Stimulated activated CD8-positive, alpha-beta memory T cell treated with anti-CD3 and anti-CD28 coated beads, Interleukin-7, amount 100 ng/mL, for 24 hours (primary cell): ENCODE results near the gene MNAT1.
"Not testable (repeated sequence)": the region's sequence is repeated elsewhere in the genome, so short reads cannot be mapped to it uniquely, and the experiment has no call there.

ENCODE experiments used
- DNase-seq: peaks from one replicate; pipeline ENCODE4 v3.0.0-alpha.2; 2020; ENCODE audit warnings: low read depth

The MNAT1 gene

DNA sequence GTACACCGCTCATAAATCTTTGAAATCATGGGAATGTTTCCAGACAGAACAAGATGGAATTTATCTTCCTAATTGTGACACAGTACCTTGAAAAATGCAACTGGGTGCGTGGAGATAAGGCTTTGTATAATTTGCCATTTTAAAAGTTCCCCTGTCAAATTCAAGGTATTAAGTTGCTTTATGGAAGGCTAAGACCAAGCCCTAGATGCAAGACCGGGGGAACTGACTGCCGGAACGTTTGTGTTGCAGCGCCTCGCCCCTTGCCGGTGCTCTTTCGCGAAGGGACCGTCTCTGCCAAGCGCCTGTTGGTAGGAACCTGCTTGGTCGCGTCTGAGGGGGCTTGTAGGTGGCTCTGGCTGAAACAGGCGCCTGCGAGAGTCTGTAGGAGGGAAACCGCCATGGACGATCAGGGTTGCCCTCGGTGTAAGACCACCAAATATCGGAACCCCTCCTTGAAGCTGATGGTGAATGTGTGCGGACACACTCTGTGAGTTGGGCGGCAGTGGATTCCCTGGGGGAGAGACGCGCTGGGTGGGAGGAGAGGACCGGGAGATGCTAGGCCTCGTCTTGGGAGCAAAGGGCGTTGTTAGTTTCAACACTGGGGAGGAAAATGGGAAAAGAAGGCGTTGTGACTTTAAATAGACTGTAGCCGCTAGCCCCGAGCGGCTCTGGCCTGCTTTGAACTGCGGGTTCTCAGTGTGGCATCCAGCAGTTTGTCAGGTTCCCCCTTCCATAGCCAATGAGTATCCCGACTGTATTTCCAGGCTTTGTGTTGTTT is at the start of gene MNAT1:
Gene MNAT1 (plus strand): TSS at position 297 of the 778 bp plus-strand sequence. CDS start 102 bp downstream, at position 399.
- peak; percentile 61 for DNase-seq

DNA sequence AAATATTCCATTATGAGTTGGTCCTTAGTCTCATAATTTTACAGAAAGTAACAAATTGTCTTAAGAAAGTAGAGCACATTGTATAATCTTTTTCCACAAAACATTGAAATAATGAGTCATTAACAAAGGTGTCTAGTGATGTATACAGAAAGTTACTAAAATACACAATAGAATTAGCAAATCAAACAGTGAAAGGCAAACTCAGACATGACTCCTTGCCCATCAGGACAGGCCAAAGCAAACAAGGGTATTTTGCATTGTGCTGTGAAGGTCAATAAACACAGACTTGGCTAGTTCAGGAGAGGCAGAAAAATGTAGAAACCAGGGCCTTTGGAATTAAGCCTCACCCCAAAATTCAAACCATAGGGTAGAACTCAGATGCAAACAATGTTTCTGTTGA is 47.7 kb upstream of the MNAT1 start:
- no peak for DNase-seq

DNA sequence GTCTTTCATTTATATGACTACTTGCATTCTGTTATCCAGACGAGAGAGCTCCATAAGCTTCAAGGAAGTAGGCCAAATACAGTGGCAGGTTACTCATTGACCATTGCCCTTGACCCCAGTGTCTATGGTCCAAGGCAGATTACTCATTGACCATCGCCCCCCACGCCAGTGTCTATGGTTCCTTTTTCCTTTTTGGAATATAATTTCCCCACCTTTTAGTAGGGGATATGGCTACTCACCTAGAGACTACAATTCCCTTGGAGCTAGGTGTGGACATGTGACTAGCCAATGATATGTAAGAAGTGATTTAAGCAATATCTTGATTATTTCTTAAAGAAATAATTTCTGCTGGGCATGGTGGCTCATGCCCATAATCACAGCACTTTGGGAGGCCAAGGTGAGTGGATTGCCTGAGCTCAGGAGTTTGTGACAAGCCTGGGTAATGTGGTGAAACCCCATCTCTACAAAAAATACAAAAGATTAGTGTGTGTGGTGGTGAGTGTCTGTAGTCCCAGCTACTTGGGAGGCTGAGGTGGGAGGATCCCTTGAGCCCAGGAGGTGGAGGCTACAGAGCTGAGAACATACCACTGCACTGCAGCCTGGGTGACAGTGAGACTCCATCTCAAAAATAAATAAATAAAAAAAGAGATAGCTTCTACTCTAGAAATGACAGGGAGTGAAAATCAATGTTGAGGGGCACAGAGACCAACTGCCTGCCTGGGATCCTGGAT is 43.0 kb upstream of the MNAT1 start:
- no peak for DNase-seq

DNA sequence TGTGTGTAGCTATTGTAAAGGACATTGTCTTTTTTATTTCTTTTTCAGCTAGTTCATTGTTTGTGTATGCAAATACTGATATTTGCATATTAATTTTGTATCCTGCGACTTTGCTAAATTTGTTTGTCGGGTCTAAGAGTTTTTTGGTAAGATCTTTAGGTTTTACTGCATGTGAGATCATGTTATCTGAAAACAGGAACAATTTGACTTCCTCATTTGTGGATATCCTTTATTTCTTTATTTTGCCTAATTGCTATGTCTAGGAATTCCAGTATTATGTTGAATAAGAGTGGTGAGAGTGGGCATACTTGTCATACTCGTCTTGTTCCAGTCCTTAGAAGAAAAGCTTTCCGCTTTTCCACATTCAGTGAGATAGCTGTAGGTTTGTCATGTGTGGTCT is 39.2 kb upstream of the MNAT1 start:
- no peak for DNase-seq

DNA sequence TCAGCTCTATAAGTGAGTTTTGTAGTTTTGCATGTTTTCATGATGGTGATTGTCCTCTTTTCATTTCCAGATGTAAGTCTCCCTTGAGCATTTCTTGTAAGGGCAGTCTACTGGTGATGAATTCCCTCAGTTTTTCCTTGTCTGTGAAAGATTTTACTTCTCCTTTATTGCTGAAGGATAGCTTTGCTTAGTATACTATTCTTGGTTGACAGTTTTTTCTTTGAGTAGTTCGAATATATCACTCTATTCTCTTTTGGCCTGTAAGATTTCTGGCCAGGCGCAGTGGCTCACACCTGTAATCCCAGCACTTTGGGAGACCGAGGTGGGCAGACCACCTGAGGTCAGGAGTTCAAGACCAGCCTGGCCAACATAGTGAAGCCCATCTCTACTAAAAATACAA is 34.0 kb upstream of the MNAT1 start:
- DNase-seq, result no peak

DNA sequence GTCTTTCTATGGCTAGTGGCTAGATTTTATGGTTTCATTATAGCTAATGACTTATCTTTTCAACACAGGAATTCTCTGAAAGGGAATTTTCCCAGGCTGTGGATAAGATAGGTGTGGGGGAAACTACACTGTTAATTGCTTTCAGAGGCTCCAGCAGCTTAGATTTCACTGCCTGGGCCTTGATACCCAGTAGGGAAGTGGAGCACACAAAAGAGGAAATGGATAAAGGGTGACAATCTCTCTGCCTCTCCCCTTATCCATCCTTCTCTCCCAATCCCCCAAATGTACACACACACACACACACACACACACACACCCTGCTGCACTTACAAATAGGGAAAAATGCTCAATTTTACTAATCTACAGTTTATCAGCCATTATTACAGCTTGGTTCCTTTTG is 29.5 kb upstream of the MNAT1 start:
- DNase-seq, result no peak

DNA sequence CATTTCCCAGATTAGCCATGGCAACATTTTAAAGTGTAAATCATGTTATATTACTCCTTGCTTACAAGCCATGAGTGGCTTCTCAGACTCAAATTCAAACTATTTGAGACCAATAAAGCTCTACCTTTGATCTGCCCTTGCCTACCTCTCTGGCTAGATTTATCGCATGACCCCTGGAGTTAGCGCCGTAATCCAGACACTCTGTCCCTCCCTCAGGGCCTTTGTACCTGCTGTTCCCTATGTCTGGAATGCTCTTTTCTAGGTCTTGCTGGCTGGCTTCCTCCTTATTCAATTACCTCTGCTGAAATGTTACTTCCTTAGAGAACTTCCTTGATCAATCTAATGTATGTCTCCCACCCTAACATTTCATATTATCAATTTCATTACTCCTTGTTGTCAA is 26.7 kb upstream of the MNAT1 start:
- DNase-seq, result no peak

DNA sequence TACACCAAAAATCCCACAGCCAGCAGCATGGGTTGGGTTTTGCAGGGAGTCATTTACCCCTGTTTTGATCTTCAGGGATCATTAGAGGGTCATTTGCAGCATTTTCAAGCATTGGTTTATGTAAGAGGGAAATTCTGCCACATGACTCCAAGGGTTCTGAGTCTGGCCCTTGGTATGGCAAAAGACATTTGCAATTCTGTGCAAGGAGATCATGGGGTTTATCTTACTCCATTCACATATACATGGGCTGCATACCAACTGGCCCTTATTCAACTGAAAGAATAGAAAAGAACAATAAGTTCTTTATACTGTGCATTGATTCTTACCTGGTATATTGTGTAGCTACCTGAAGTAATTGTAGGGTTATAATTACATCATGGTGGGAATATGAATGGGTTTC is 24.1 kb upstream of the MNAT1 start:
- DNase-seq, result no peak

DNA sequence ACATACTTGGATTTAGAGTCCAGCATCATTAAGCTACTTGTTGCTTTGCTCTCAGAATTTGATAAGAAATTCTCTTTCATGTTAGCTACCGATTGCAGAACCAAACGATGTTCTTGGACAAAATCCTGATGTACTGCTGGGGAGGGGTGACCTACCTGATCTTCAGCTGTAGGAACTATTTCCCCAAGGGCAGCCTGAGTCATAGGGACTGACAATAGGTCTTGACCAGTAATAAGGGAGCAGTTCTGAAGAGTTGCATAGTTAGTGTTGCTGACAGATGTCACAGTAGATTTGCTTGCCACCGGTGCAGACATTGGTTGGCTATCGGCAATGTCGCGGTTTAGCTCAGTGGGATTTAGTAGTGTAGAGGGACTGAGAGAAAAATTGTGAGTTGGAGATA is 21.0 kb upstream of the MNAT1 start:
- DNase-seq, result no peak

DNA sequence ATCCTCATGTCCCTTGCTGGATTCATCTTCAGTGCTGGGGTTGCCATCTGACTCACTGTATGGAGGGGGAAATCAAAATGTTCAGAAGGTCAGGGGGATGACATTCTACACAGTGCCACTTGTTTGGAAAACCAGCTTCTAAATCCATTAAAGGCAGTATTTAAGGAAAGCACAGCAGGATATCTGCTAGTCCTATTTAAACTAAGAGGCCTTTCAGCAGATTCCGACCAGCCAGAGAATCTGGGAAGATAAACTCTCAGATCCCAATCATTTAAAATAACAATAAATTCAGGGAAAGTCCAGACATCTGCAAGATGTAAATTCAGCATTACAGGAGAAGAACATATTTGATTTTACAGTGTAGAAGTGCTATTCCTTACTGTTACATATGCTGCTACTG is 14.2 kb upstream of the MNAT1 start:
- no peak for DNase-seq

DNA sequence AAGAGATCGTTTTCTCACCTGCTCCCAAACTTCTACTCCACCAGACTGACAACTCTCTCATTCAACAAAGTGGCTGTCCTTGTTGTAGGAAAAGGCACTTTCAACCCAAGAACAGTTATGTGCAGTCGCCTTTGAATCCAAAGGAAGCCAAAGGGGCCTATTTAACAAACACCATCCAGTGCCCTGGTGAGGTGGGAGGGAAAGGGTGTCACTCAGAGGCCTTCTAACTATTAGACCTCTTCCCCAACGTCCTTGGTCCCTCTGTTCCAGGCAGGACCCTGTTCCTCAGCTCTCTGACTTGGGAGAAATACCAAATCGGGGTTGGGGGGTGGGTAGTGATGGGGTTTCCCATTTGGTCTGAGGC is 13.6 kb upstream of the MNAT1 start:
- DNase-seq, result no peak

DNA sequence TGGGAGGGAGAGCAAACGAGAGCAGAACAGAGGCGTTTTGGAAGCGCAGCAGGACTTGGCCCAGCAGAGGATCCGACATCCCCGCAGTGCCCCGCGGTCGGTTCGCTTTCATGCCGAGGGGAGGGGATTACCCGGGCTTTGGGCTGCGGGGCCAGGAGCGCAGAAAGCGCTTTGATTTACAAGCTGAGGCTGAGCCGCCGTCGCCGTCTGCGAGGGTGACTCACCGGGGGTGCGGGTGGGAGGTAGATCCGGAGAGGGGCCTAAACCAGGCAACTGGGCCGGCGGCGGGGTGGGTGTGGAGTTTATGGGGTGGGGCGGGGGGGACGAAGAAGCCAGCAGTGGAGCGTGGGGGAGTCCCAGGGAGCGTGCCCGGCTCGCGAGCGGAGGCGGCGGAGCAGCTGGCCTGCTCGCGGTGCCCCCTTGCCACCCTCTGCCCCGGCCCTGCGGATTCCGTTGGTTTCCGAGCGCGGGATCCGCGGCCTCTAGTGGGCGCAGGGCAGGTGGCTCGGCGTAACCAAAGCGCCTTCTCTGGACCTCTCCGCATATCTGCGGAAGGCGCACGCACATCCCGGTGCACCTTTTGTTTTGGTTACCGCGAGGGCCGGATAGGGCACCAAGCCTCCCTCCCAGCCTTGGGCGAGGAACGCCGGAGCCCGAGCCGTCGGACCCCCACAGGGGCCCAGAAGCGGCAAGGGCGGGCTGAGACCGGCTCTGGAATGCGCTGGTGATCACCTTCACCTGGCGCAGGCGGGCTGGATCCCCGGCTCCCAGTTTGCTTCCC is 13.0 kb upstream of the MNAT1 start:
- DNase-seq, result no peak

DNA sequence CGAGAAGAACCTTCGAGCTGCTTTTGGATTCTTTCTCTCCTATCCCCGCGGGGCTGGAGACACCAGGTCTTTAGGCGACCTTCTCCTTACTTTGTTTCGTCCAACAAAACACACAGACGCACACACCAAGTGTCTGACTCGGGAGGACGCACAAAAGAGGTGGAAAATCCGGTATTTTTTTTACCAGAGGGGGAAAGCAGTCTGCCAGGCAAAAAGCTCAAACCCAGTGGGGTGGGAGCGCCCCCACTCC is 12.5 kb upstream of the MNAT1 start:
- DNase-seq, result no peak

DNA sequence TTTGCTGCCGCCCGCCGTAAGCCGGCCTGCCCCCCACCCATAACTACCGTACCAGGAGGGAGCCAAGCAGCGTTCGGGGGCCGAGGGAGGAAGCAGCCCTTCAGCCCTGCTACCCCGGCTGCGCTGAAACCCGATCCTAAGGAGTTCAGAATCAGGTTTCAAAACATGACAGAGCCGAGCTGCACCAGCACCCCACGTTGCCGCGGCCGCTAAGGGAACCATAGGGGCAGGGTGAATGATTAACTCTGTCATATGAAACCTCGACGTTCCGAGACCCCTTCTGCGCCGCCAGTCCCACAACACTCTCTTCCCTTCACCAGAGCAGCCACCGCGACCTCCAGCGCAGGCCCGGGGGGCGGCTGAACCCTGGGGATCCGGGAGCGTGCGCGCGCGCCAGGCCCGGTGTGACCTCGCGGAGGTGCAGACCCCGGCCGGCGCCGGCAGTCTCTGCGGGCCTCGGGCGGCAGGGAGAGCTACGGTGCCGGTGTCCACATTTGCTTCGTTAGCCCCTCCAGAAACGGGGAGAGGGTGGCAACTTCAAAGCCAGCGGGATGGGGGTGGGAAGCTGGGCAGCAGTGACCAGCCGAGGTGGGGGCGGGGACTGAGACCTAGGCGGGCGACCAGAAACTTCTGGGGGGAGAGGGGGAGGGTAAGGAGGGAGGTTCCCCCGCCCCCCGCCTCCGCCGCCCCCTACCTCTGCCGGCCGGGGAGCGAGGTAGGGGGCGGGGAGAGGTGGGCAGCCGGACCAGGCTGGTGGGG is 12.0 kb upstream of the MNAT1 start:
- no peak for DNase-seq

DNA sequence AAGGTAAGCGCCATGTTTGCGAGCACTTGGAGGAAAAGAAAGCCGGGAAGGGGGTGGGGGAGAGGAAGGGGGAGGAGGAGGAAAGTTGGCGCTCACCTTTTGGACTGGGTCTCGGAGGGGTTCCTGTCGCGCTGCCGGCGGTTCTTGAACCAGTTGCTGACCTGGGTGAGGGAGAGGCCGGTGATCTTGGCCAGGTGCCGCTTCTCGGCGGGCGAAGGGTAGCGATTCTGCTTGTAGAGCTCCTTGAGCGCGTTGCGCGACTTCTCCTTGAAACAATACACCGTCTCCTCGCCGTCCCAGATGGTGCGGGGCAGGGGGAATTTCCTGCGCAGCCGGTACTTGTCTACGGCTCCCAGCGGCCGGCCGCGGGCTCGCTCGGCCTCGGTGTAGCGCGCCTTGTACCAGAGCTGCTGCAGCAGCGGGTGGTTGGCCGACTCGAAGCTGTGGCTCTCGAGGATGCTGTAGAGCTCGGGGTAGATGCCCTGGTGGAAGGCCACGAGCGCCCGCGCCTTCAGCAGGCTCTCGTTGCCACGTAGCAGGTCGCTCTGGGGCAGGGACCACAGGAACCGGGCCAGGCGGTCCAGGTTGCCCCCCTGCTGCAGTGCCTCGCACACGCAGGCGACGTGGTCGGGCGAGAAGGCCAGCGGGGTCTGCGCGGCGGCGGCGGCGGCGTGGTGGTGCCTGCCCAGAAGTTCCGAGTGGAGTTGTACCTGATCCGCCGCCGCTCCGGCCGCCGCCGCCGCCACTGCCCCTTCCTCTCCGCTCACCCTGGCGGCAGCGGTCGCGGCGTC is 11.2 kb upstream of the MNAT1 start:
- no peak for DNase-seq

DNA sequence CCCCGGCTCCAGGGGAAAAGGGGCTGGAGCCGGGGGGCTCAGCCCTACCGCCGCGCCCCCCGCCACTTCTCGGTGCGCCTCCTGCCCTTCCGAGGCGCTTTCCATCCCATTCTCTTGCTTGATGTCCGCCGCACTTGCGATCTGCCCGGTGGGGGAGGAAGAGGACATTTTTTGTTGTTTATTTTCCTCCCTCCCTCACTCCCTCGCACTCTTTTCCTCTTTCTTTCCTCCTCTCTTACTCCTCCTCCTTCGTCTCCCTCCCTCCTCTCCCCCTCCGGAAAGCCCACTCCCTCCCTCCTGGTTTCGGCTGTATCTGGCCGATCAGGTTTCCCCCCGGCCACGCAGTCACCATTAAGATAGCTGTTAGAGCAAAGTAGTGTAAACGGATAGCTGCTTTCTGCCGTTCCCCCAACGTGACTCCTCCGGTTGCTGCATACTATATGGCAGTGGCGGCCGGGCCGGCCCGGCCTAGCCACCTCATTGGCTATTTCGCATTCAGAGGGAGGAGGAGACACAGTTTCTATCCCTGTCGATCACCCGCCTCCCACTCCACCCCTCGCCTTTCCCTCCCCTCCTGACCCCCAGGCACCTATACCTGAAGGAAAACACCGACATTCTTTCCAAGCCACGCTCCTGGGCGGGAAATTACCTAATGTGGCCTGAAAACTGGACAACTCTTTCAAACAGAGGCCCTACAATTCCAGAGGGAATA is 10.5 kb upstream of the MNAT1 start, which contains the start of gene SIX4:
Gene SIX4 (minus strand): TSS at position 445 of the 712 bp plus-strand sequence. CDS start 277 bp downstream, at position 168.
- no peak for DNase-seq

DNA sequence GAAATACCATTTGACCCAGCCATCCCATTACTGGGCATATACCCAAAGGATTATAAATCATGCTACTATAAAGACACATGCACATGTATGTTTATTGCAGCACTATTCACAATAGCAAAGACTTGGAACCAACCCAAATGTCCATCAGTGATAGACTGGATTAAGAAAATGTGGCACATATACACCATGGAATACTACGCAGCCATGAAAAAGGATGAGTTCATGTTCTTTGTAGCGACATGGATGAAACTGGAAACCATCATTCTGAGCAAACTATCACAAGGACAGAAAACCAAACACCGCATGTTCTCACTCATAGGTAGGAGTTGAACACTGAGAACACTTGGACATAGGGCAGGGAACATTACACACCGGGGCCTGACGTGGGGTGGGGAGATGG is 3.3 kb upstream of the MNAT1 start:
- not testable (repeated sequence) for DNase-seq

DNA sequence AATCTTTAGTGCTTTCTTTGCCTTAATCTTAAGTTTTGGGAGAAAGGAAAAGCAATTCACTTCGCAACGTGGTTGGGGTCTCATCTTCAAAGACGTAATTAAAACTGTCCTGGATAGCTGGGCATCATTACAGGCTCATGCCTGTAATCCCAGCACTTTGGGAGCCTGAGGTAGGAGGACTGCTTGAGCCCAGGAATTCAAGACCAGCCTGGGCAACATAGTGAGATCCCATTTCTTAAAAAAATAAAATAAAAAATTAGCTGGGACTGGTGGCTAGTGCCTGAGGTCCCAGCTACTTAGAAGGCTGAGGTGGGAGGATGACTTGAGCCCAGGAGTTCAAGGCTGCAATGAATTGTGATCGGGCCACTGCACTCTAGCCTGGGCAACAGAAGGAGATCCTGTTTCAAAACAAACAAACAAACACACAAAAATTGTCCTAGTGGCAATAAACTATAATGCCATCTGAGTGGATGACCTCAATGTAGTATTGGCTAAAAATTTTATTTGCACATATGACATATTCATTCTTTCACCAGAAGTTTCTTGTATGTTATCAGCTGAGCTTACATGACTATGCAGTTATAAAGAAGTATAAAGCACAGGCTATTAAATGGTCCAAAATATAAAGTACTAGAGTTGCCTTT is 1.6 kb upstream of the MNAT1 start:
- DNase-seq, result no peak

DNA sequence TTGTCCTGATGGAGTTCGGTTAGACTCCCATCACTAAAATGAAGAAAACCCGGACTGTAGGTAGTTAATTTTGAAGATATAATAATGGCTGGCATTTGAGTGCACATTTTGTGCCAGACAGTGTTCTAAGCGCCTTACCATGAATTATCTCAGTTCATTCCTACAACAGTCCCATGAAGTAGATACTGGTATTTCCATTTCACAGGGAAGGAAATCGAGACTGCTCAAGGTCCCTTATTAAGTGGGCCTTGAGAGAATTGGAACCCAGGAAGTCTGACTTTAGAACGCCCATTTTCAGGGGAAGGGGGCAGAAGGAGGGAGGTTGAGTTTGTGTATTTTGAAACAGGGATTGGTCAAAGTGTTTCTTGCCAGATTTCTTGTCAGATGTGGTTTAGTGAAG is 855 bp downstream of the MNAT1 start:
- DNase-seq, result no peak

DNA sequence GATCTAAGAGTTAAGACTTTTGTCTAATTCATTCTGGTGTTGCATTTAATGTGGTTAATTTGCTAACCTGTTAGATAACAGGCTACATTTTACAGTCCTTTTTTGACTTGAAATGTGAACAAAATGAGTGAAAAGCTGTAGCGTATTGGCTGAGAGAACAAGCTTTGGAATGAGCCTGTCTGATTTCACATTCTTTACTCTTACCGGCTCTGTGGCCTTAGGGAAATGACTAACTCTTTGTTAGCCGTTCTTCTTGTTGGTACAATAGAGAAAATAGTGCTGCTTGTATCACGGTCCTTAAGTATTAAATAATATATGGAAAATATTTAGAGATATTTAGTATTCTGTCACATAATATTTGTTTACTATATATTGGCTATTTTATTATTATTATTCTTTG is 1.9 kb downstream of the MNAT1 start:
- no peak for DNase-seq
